ENCODE measurements around the gene CSNK1E.

- TF ChIP-seq, protein P1, sequence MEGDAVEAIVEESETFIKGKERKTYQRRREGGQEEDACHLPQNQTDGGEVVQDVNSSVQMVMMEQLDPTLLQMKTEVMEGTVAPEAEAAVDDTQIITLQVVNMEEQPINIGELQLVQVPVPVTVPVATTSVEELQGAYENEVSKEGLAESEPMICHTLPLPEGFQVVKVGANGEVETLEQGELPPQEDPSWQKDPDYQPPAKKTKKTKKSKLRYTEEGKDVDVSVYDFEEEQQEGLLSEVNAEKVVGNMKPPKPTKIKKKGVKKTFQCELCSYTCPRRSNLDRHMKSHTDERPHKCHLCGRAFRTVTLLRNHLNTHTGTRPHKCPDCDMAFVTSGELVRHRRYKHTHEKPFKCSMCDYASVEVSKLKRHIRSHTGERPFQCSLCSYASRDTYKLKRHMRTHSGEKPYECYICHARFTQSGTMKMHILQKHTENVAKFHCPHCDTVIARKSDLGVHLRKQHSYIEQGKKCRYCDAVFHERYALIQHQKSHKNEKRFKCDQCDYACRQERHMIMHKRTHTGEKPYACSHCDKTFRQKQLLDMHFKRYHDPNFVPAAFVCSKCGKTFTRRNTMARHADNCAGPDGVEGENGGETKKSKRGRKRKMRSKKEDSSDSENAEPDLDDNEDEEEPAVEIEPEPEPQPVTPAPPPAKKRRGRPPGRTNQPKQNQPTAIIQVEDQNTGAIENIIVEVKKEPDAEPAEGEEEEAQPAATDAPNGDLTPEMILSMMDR (IDR thresholded peaks at IDR 0.05), result no peak
- no peak for TF ChIP-seq POLR2AphosphoS5 (IDR thresholded peaks at IDR 0.05)
Observed at GRCh38 chr22:38264322-38264843, 52.9 kb downstream of the CSNK1E start.
